Heart right ventricle (tissue), 16 donors: ENCODE measurements around the gene VIT. TPM values are rescaled to one million over a fixed set of nuclear protein-coding genes. Genes with fewer than 3 reads are reported as not detected.

Experiments used
- ATAC-seq, 8 donors: fragments of 200-7000 bp; cut with Tn5 transposase; one replicate each; pipeline ENCODE4 v1.9.1; 2020; ENCODE audit warnings: mild to moderate bottlenecking in 8 of 8, moderate library complexity in 8 of 8, moderate number of reproducible peaks in 1 of 8
- DNase-seq, 2 donors: peaks; one replicate each; pipeline ENCODE4 v3.0.0-alpha.2; 2020
- H3K27ac ChIP-seq, 10 donors: fragments of 200-600 bp; sonication (generic) in 2 of 10; one replicate each; pipeline versions ENCODE4 v1.5.0 to v1.8.0; 2020 to 2022; ENCODE audit warnings: mild to moderate bottlenecking in 3 of 10
- H3K27me3 ChIP-seq, 7 donors: fragments of 200-600 bp; one replicate each; pipeline ENCODE4 v1.8.0; 2021 to 2022; ENCODE audit warnings: mild to moderate bottlenecking in 2 of 7
- H3K36me3 ChIP-seq, 9 donors: fragments of 200-600 bp; sonication (generic) in 1 of 9; one replicate each; pipeline versions ENCODE4 v1.5.0 to v1.8.0; 2020 to 2022; ENCODE audit warnings: mild to moderate bottlenecking in 2 of 9
- H3K4me1 ChIP-seq, 9 donors: fragments of 200-600 bp; sonication (generic) in 1 of 9; one replicate each; pipeline versions ENCODE4 v1.5.0 to v1.8.0; 2020 to 2022; ENCODE audit warnings: mild to moderate bottlenecking in 4 of 9
- H3K4me3 ChIP-seq, 10 donors: fragments of 200-600 bp; sonication (generic) in 2 of 10; one replicate each; pipeline versions ENCODE4 v1.5.0 to v1.8.0; 2020 to 2022; ENCODE audit warnings: mild to moderate bottlenecking in 7 of 10, moderate library complexity in 2 of 10
- H3K9me3 ChIP-seq, 11 donors: fragments of 200-600 bp in 10 of 11; sonication (generic) in 2 of 11; one replicate each; pipeline versions ENCODE4 v1.5.0 to v1.8.0; 2013 to 2022; ENCODE audit warnings: mild to moderate bottlenecking in 2 of 11, control low read depth in 1 of 11, moderate library complexity in 1 of 11
- WGBS, 2 donors: extraction: QIAGEN DNeasy Blood & Tissue Kit; methylation state at CpG; one replicate each; pipeline ENCODE4 v1.1.7; 2013; ENCODE audit warnings: inconsistent platforms in 1 of 2; 5-methylcytosine and 5-hydroxymethylcytosine counted together
- intact Hi-C, 10 donors: fragments of 100-400 bp; cut with DNase I; formaldehyde crosslinking; loops; one replicate each; pipeline versions ENCODE4 v1.11.1 to v1.14.2; 2022
- polyA plus RNA-seq, 2 donors: library from polyadenylated mRNA; stranded (reverse); fragments of 200-250 nt; gene quantifications; one replicate each; pipeline ENCODE4 v1.2.3, GENCODE V29; 2013
- total RNA-seq, 10 donors: library from RNA; stranded (reverse); fragmentation: NEBNext Ultra II Directional in 3 of 10; extraction: Animal tissue kit (Norgen Biotek cat#: 25700) in 3 of 10; gene quantifications; one replicate each; pipeline versions ENCODE4 v1.2.1 to v1.2.4, GENCODE V29; 2021 to 2023
- TF ChIP-seq, protein P1 (sequence below), 9 donors: fragments of 200-600 bp; sonication (generic) in 2 of 9; IDR thresholded peaks; one replicate each; pipeline versions ENCODE4 v1.5.0 to v1.8.0; 2021 to 2022; ENCODE audit warnings: antibody characterized with exemption in 9 of 9, mild to moderate bottlenecking in 5 of 9, moderate library complexity in 1 of 9
- donor health status: Arrhythmogenic right ventricular cardiomyopathy.
- donor health status: ischemic (EF 13 %, LVEDD 7.1; RV severe dilation, severe dysfunction).
- donor health status: healthy with polysubstance abuse.
- donor health status: DM: no; HTN: yes; CAD: no.
- donor health status: DM: no; HTN: no; CAD: no.
- donor health status: ischemic (EF 25% LVEDD 6.9; RV normal size, moderate dysfunction).
- donor health status: ischemic (EF 25% LVEDD 5.7; RV mildly dilated, moderate dysfunction).
- donor health status: healthy.
- donor health status: DM: yes; HTN: yes; CAD: no.
- donor health status: Ischemic cardiomyopathy.
- donor health status: ischemic (EF 35%, LVEDD 5.7; RV mildly dilated, moderate dysfunction).
- donor health status: nonischemic (EF 11% LVEDD 7.7; RV severe dilation, severe dysfunction).
- donor health status: DM: yes; HTN: yes; CAD: no.
- donor health status: PGD.
- donor health status: ischemic (EF 29% LVEDD 5.4; RV normal size, mild dysfunction).
- donor health status: nonischemic (EF 23%, LVEDD 6.1; RV moderate dilation, normal function).

The VIT gene
- total and polyA plus RNA-seq, 12 donors: 1.2 to 23.6 (median 4.7) TPM

DNA sequence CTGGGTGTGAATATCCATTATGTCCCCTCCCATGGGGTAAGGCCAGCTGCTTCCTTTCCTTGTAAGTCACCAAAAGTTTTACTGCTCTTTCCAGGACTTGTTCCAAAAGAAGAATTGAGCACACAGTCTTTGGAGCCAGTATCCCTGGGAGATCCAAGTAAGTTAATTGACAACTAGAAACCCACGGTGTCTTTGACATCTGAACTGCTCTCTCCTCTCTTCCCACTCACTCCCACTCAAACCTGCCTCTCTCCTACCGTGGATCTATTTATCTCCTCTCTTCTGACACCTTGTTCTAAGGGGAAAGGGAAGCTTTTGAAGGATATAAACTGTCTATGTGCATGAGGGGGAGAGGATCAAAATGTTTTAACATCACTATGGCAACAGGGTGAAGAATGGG, 86.7 kb downstream of the VIT start:
- no peak for DNase-seq
- peak in 1 of 8 donors; percentile 20 for ATAC-seq
- Histone ChIP-seq H3K9me3 (no peaks in the 10 kb centered on the region), H3K4me3 (no peak overlapping the region), H3K36me3 (peaks cover 0 to 2% (median 0%) of the 10 kb centered on the region in 9 donors), H3K27me3 (no peaks in the 10 kb centered on the region), H3K4me1 (peaks cover 0 to 37% (median 9%) of the 10 kb centered on the region in 9 donors), H3K27ac (no peak overlapping the region)
- intact Hi-C loops: loop anchor here in 5 of 10 donors (5.0 to 10.0 kb wide), 6 partner anchors 88 to 431 kb away; partner anchors contain the start of genes CRIM1 (in 2 of the 5) and VIT (in 1 of the 5)
- TF ChIP-seq, protein P1, sequence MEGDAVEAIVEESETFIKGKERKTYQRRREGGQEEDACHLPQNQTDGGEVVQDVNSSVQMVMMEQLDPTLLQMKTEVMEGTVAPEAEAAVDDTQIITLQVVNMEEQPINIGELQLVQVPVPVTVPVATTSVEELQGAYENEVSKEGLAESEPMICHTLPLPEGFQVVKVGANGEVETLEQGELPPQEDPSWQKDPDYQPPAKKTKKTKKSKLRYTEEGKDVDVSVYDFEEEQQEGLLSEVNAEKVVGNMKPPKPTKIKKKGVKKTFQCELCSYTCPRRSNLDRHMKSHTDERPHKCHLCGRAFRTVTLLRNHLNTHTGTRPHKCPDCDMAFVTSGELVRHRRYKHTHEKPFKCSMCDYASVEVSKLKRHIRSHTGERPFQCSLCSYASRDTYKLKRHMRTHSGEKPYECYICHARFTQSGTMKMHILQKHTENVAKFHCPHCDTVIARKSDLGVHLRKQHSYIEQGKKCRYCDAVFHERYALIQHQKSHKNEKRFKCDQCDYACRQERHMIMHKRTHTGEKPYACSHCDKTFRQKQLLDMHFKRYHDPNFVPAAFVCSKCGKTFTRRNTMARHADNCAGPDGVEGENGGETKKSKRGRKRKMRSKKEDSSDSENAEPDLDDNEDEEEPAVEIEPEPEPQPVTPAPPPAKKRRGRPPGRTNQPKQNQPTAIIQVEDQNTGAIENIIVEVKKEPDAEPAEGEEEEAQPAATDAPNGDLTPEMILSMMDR (IDR thresholded peaks at IDR 0.05): no peak
- 29 to 39% methylated on average over 2 of the region's 2 CpGs for WGBS, 2 donors

DNA sequence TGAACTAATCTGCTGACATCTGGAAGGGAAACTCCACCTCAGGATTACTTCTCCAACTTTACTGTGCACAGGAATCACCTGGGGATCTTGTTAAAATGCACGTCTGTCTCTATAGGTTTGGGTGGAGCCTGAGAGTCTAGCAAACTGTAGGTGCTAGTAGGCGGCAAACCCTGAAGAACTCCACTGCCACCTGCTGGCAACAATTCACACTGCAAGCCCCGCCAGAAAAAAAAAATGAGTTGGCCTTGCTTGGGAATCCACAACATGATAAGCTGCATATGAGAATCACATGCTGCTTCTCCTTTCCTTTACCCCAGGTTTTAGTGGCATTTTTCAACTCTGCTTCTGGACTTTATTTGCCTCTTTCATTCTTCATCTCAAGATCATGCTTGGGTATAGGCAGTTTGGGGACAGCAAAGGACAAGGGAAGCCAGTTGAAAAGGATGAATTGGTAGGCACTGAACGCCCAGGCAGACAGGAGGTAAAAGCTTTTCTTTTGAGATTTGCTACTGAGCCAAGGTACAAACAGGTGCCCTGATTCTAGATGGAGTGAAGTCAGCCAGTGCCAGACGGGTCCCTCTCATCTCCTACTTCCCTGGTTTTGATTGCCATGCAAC, 88.8 kb downstream of the VIT start:
- no peak overlapping the region for H3K27ac ChIP-seq
- peak in 6 of 8 donors; percentile 27 to 63 (median 59) for ATAC-seq
- intact Hi-C loops: loop anchor here in 5 of 10 donors (10.0 kb wide), 4 partner anchors 90 to 430 kb away; partner anchors contain the start of genes CRIM1 (in 2 of the 5) and VIT (in 1 of the 5)
- DNase-seq: peak; percentile 42 to 44
- H3K4me1 ChIP-seq: peaks cover 0 to 28% (median 6%) of the 10 kb centered on the region in 9 donors
- no peaks in the 10 kb centered on the region for H3K27me3 ChIP-seq
- peaks cover 0 to 3% (median 0%) of the 10 kb centered on the region in 9 donors for H3K36me3 ChIP-seq
- TF ChIP-seq, protein P1 (IDR thresholded peaks at IDR 0.05): peak; percentile 91 to 97 (median 93)
- 36 to 38% methylated on average over 5 of the region's 5 CpGs for WGBS, 2 donors
- no peaks in the 10 kb centered on the region for H3K9me3 ChIP-seq
- no peak overlapping the region for H3K4me3 ChIP-seq

DNA sequence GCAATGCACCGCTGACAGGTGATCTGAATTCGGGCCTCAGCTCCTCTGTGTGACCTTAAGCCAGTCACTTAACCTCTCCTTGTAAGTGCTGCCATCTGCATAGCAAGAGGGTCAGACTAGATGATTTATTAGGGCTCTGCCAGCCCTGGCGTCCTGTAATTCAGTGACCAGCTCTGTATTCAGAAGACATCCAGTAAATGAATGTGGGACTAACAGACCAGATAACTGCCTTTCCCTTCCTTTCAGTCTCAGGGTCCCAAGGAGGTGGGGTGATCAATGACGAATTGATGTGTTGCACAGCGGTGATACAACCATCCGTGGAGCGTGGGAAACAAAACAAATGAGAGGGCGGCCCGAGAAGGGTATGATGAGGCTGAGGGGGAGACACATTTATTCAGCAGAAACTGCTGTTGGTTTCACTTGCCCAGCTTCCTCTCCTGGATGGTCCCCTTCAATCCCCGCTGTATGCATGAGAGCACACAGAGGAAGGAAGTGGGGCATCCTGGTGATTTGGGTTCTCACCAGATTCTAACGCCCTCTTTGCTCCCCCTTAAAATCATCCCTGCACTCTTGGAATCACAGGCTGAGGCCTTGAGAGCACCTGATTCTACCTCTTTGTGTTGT, 92.8 kb downstream of the VIT start:
- ATAC-seq (no peak), DNase-seq (no peak)
- TF ChIP-seq, protein P1 (IDR thresholded peaks at IDR 0.05): no peak
- intact Hi-C loops: loop anchor here in 5 of 10 donors (10.0 kb wide), 4 partner anchors 94 to 434 kb away; partner anchors contain the start of genes CRIM1 (in 2 of the 5) and VIT (in 1 of the 5)
- no peak overlapping the region for H3K4me3 ChIP-seq
- H3K27ac ChIP-seq: no peak overlapping the region
- H3K27me3 ChIP-seq: no peaks in the 10 kb centered on the region
- peaks cover 0 to 3% (median 0%) of the 10 kb centered on the region in 9 donors for H3K36me3 ChIP-seq
- peaks cover 0 to 7% (median 0%) of the 10 kb centered on the region in 9 donors for H3K4me1 ChIP-seq
- H3K9me3 ChIP-seq: no peaks in the 10 kb centered on the region
- 75 to 85% methylated on average over 11 of the region's 11 CpGs for WGBS, 2 donors

DNA sequence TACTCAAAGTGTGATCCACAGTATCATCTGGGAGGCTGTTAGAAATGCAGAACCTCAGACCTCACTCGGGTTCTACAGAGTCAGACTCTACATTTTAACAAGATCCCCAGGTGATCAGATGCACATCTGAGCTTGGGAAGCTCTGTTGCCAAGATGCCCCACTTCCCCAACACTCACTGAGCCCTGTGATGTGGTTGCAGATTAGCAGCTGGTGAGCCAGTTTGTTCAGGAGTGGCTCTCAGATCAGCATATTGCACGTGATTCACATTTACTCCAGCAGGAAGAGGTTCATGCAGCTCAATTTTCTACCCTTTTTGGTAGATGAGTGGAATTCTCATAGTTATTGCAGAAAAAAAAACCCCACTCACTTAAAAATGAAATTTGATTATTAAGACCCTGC, 96.4 kb downstream of the VIT start:
- DNase-seq (no peak), ATAC-seq (no peak)
- peaks cover 0 to 7% (median 0%) of the 10 kb centered on the region in 7 donors for H3K27me3 ChIP-seq
- WGBS, 2 donors: 66 to 73% methylated on average over 2 of the region's 2 CpGs
- TF ChIP-seq, protein P1 (IDR thresholded peaks at IDR 0.05): no peak
- no peak overlapping the region for H3K4me3 ChIP-seq
- no peak overlapping the region for H3K27ac ChIP-seq
- intact Hi-C loops: no loop called here
- H3K9me3 ChIP-seq: no peaks in the 10 kb centered on the region
- H3K36me3 ChIP-seq: peaks cover 0 to 3% (median 0%) of the 10 kb centered on the region in 9 donors
- H3K4me1 ChIP-seq: no peaks in the 10 kb centered on the region
